Stomach (tissue), 9 donors: ENCODE data around the gene ELOVL7. TPM values are rescaled to one million over a fixed set of nuclear protein-coding genes. Genes with fewer than 3 reads are reported as not detected.

Source experiments
- DNase-seq, 2 donors: peaks; one replicate each; pipeline versions ENCODE4 v3.0.0 to v3.0.0-alpha.2; 2013 to 2019
- H3K27ac ChIP-seq, 5 donors: fragments of 200-600 bp in 4 of 5; sonication (generic) in 4 of 5; one replicate each; pipeline ENCODE4 v1.5.1; 2013 to 2019; ENCODE audit warnings: mild to moderate bottlenecking in 1 of 5, moderate library complexity in 1 of 5
- H3K27me3 ChIP-seq, 3 donors: fragments of 200-600 bp; sonication (generic); one replicate each; pipeline ENCODE4 v1.5.1; 2017 to 2019; ENCODE audit warnings: mixed run types in 1 of 3
- H3K36me3 ChIP-seq, 4 donors: fragments of 200-600 bp; sonication (generic); 1 replicate in 3 of 4; 2 replicates in 1 of 4; pipeline ENCODE4 v1.5.1; 2016 to 2019
- H3K4me1 ChIP-seq, 4 donors: fragments of 200-600 bp; sonication (generic); one replicate each; pipeline ENCODE4 v1.5.1; 2016 to 2019
- H3K4me3 ChIP-seq, 4 donors: fragments of 200-600 bp; sonication (generic) in 3 of 4; one replicate each; pipeline ENCODE4 v1.5.1; 2016 to 2019; ENCODE audit warnings: mild to moderate bottlenecking in 1 of 4
- H3K9me3 ChIP-seq, 4 donors: fragments of 200-600 bp; sonication (generic); one replicate each; pipeline ENCODE4 v1.5.1; 2016 to 2019
- CTCF ChIP-seq, 7 experiments: fragments of 450-650 bp in 4 of 7; fragments of 200-600 bp in 3 of 7; sonication (generic) in 3 of 7; IDR thresholded peaks; one replicate each; pipeline ENCODE4 v1.5.1; 2016 to 2019; ENCODE audit warnings: antibody characterized with exemption in 7 of 7, control low read depth in 2 of 7, mild to moderate bottlenecking in 1 of 7
- EP300 ChIP-seq: sonication (generic); formaldehyde crosslinking; IDR thresholded peaks from one replicate; pipeline ENCODE4 v1.6.1; 2017; ENCODE audit warnings: antibody characterized with exemption
- POLR2A ChIP-seq, 4 donors: fragments of 450-650 bp; IDR thresholded peaks; one replicate each; pipeline ENCODE4 v1.6.1; 2016; ENCODE audit warnings: antibody characterized with exemption in 4 of 4, control low read depth in 2 of 4, mild to moderate bottlenecking in 1 of 4, moderate library complexity in 1 of 4
- POLR2AphosphoS5 ChIP-seq, 3 donors: sonication (generic); formaldehyde crosslinking; IDR thresholded peaks; one replicate each; pipeline ENCODE4 v1.6.1; 2016; ENCODE audit warnings: antibody characterized with exemption in 3 of 3
- WGBS, 5 donors: extraction: QIAGEN DNeasy Blood & Tissue Kit in 3 of 5; methylation state at CpG; one replicate each; pipeline versions ENCODE4 v1.1.5 to v1.1.7; 2013 to 2018; 5-methylcytosine and 5-hydroxymethylcytosine counted together
- intact Hi-C: fragments of 100-400 bp; cut with DNase I; formaldehyde crosslinking; loops from one replicate; pipeline ENCODE4 v1.15.1; 2023; ENCODE audit warnings: low total_unique reads
- polyA plus RNA-seq, 3 donors: library from polyadenylated mRNA; stranded (reverse); fragments of 200-250 nt; gene quantifications; one replicate each; pipeline ENCODE4 v1.2.3, GENCODE V29; 2013
- total RNA-seq, 5 donors: library from RNA; depleted of rRNA; stranded (reverse); fragments of >200 nt; gene quantifications; one replicate each; pipeline versions ENCODE4 v1.1.0 to v1.2.3, GENCODE V29; 2014 to 2016
- donor health status: healthy with polysubstance abuse.
- donor health status: Bipolar disorder and iron deficiency.
- donor health status: healthy.

ELOVL7 gene
- total and polyA plus RNA-seq, 8 donors = 0.31 to 12.7 (median 1.6) TPM; not detected in 2

GRCh38 chr5:60827201-60827600 is 16.9 kb downstream of the ELOVL7 start:
- TF ChIP-seq CTCF (IDR thresholded peaks at IDR 0.05) (no peak), POLR2AphosphoS5 (IDR thresholded peaks at IDR 0.05) (no peak), EP300 (no peak), POLR2A (IDR thresholded peaks at IDR 0.05) (no peak)
- intact Hi-C loops = no loop called here
- H3K9me3 ChIP-seq = no peaks in the 10 kb centered on the region
- no peaks in the 10 kb centered on the region for H3K27me3 ChIP-seq
- no peak overlapping the region for H3K27ac ChIP-seq
- no peak for DNase-seq
- WGBS, 5 donors = 87 to 93% (median 93%) methylated on average over 1 of the region's 1 CpG
- H3K4me3 ChIP-seq = no peak overlapping the region
- no peaks in the 10 kb centered on the region for H3K36me3 ChIP-seq
- no peaks in the 10 kb centered on the region for H3K4me1 ChIP-seq

GRCh38 chr5:60826653-60827052 is 17.4 kb downstream of the ELOVL7 start:
- H3K27me3 ChIP-seq = no peaks in the 10 kb centered on the region
- H3K9me3 ChIP-seq = no peaks in the 10 kb centered on the region
- no peaks in the 10 kb centered on the region for H3K36me3 ChIP-seq
- no peak overlapping the region for H3K27ac ChIP-seq
- intact Hi-C loops = no loop called here
- TF ChIP-seq POLR2AphosphoS5 (IDR thresholded peaks at IDR 0.05) (no peak), CTCF (IDR thresholded peaks at IDR 0.05) (no peak), EP300 (no peak)
- DNase-seq = no peak
- H3K4me3 ChIP-seq = no peak overlapping the region
- no peaks in the 10 kb centered on the region for H3K4me1 ChIP-seq

GRCh38 chr5:60823574-60823973 is 20.5 kb downstream of the ELOVL7 start:
- DNase-seq = no peak
- Histone ChIP-seq H3K36me3 (no peaks in the 10 kb centered on the region), H3K4me3 (no peak overlapping the region), H3K27ac (no peak overlapping the region), H3K9me3 (no peaks in the 10 kb centered on the region), H3K27me3 (no peaks in the 10 kb centered on the region), H3K4me1 (no peaks in the 10 kb centered on the region)
- intact Hi-C loops = no loop called here
- WGBS, 5 donors = 73 to 85% (median 77%) methylated on average over 1 of the region's 1 CpG
- no peak for TF ChIP-seq POLR2AphosphoS5 (IDR thresholded peaks at IDR 0.05)
- TF ChIP-seq POLR2A (IDR thresholded peaks at IDR 0.05) = no peak
- TF ChIP-seq CTCF (IDR thresholded peaks at IDR 0.05) = no peak
- no peak for TF ChIP-seq EP300

GRCh38 chr5:60822285-60822556 is 21.8 kb downstream of the ELOVL7 start:
- TF ChIP-seq EP300 (no peak), CTCF (IDR thresholded peaks at IDR 0.05) (no peak), POLR2AphosphoS5 (IDR thresholded peaks at IDR 0.05) (no peak), POLR2A (IDR thresholded peaks at IDR 0.05) (no peak)
- H3K27me3 ChIP-seq = no peaks in the 10 kb centered on the region
- 85 to 96% (median 90%) methylated on average over 2 of the region's 2 CpGs for WGBS, 5 donors
- no peak for DNase-seq
- no peaks in the 10 kb centered on the region for H3K9me3 ChIP-seq
- no peaks in the 10 kb centered on the region for H3K36me3 ChIP-seq
- H3K4me1 ChIP-seq = no peaks in the 10 kb centered on the region
- no peak overlapping the region for H3K27ac ChIP-seq
- intact Hi-C loops = no loop called here
- no peak overlapping the region for H3K4me3 ChIP-seq
